ENCODE data around the gene TSSC4.

The TSSC4 gene

GRCh38 chr11:2387266-2387987, 13.1 kb upstream of the TSSC4 start:
- TF ChIP-seq CTCF (conservative IDR thresholded peaks at IDR 0.05; ENCODE audit: low read depth, low read length), result no peak

DNA sequence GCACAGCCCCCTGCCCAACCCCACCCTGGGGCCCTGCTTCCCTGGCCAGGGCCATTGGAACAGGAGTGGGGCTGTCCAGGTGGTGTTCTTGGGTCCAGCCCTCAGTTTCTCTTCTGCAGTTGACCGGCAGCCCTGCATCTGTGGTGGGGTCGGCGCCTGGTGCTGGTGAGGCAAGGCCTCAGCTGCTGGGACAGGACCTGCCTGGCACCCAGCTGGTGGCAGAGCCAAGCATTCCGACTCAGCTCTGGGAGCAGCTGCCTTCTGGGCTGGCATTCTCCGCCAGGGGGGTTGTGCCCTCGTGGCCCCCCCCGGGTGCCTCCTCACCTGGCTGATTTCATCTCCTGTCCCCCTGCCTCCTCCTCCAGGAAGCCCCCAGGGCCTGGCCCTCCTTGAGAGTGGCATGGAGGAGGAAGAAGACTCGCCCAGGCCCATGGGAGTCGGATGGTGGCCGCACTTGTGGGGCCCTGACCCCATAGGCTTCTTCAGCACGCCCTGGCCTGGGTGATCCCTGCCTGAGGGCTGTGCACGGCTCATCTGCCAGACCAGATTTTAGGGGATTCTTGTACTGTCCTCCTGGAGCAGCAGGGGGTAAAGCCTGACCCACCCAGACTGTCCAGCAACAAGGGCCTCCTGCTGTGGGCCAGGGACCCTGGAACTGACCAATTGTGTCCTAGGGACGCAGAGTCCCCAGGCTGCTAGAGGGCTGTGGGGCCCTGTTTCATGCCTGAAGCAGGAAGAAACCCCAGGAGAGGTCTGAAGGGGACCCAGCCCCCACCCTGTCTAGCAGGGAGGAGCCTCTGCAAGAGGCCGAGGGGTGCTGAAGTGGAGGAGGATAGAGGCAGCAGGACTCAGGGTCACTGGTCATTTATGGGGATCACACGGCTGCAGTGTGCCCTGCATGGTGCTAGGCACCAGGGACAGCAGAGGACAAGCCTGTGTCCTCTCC, 11.8 kb upstream of the TSSC4 start:
- no peak overlapping the region for H3K4me3 ChIP-seq (ENCODE audit: low read depth, low read length)
- no peak for DNase-seq (ENCODE audit: low read depth)
- TF ChIP-seq CTCF (conservative IDR thresholded peaks at IDR 0.05; ENCODE audit: low read depth, low read length), result peak; percentile 41

More at GRCh38 chr11:2387266-2387987, 13.1 kb upstream of the TSSC4 start:
- H3K4me3 ChIP-seq (ENCODE audit: low read depth, low read length), result no peak overlapping the region
- peak; percentile 65 for DNase-seq (ENCODE audit: low read depth)

GRCh38 chr11:2389377-2390026, 11.0 kb upstream of the TSSC4 start:
- no peak for DNase-seq (ENCODE audit: low read depth)
- peak; percentile 12 for TF ChIP-seq CTCF (conservative IDR thresholded peaks at IDR 0.05; ENCODE audit: low read depth, low read length)
- no peak overlapping the region for H3K4me3 ChIP-seq (ENCODE audit: low read depth, low read length)

DNA sequence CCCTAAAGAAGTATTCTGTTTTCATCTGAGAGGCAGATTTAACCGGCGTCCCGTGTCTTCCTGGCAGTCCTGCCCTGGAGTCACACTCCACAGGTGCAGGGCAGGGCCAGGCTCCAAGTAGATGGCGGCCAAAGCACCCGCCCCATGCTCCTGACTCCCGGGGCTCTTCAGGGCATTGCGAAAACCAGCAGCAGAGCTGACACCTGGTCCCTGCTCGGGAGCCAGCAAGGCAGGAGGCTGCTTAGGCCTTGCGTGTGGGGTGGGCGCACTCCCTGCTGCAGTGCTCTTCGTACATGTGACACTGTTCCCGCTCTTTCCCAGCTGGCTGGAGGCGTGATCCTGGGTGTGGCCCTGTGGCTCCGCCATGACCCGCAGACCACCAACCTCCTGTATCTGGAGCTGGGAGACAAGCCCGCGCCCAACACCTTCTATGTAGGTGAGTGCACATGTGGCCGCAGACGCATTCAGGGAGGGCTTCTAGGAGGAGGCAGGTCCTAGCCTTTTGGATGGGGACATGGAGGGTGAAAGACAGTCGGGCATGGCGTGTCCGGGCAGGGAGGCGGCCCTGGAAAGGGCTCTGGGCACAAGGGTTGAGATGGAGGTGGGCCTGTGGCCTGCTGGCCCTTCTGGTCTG, 10.3 kb upstream of the TSSC4 start:
- H3K4me3 ChIP-seq (ENCODE audit: low read depth, low read length), result no peak overlapping the region
- no peak for TF ChIP-seq CTCF (conservative IDR thresholded peaks at IDR 0.05; ENCODE audit: low read depth, low read length)
- no peak for DNase-seq (ENCODE audit: low read depth)

DNA sequence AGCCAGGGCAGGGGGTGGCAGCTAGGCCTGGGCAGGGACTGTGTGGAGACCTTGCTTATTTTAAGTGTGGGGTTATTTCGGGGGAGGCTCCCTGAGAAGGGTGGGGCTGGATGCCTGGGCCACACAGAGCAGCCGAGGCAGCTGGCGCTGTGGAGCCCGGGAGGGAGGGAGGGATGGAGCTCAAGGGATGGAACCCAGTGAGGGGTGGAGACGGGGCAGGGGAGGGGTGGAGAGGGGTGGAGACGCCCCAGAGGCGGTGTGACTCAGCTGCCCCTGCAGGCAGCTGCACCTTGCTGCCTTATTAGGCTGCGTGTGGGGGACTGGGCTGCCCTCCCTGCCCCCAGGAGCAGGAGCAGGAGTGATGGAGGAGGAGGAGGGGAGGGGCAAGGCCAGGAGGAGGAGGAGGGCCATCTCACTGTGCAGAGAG, 9.8 kb upstream of the TSSC4 start:
- H3K4me3 ChIP-seq (ENCODE audit: low read depth, low read length), result no peak overlapping the region
- peak; percentile 76 for DNase-seq (ENCODE audit: low read depth)
- TF ChIP-seq CTCF (conservative IDR thresholded peaks at IDR 0.05; ENCODE audit: low read depth, low read length), result no peak

DNA sequence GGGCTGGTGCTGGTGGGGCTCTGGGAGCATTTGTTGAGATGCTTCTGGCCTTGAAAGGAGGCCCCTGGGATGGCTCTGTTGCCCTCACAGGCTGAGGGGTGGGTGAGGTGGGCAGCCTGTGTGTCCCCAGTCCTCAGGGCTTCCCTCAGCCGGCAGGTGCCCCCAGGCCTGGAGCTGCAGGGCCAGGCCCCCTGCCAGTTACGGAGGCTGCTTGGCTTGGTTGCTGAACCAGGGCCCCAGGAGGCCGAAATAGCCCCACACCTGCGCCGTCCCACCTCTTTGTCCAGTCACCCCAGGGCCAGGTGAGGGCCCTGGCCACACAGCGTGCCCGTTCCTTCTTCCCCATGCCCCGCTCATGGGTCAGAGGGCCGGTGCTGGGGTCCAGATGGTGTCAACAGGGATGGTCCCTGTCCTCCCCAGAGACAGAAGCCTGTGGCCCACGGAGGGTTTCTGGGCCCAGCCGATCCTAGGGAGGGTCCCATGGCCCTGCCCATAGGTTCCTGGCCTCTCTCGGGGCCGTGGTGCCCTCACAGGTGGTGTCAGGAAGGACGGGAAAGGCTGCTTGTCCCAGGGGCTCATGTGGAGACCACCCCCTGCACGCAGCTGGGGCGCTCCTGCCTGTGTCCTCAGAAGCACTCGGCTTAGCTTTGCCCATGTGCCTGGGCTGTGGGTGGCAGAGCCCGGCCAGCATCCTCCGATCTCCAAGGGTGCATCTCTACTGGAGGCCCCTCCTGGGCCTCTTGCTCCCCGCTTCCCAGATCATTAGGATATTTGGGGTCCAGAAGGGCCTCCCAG, 9.2 kb upstream of the TSSC4 start:
- TF ChIP-seq CTCF (conservative IDR thresholded peaks at IDR 0.05; ENCODE audit: low read depth, low read length), result no peak
- no peak overlapping the region for H3K4me3 ChIP-seq (ENCODE audit: low read depth, low read length)
- DNase-seq (ENCODE audit: low read depth), result no peak
